Measurements from ENCODE around the gene GPC5. TPM values are rescaled to one million over a fixed set of nuclear protein-coding genes. Genes with fewer than 3 reads are reported as not detected.

The GPC5 gene
- total RNA-seq, 1 donor, result not detected

- no peak for DNase-seq (ENCODE audit: low read depth)
- no peak for TF ChIP-seq CTCF (IDR thresholded peaks at IDR 0.05; ENCODE audit: insufficient read depth, low read depth, low read length)
- no peak overlapping the region for H3K4me3 ChIP-seq (ENCODE audit: low read depth, low read length)
These were observed 798.3 kb downstream of the GPC5 start for GRCh38 chr13:92196591-92197256.

GRCh38 chr13:92197669-92198068, 799.2 kb downstream of the GPC5 start:
- H3K4me3 ChIP-seq (ENCODE audit: low read depth, low read length), result no peak overlapping the region
- peak; percentile 53 for DNase-seq (ENCODE audit: low read depth)
- no peak for TF ChIP-seq CTCF (IDR thresholded peaks at IDR 0.05; ENCODE audit: insufficient read depth, low read depth, low read length)

- no peak overlapping the region for H3K4me3 ChIP-seq (ENCODE audit: low read depth, low read length)
- DNase-seq (ENCODE audit: low read depth), result no peak
- no peak for TF ChIP-seq CTCF (IDR thresholded peaks at IDR 0.05; ENCODE audit: insufficient read depth, low read depth, low read length)
These were observed 820.2 kb downstream of the GPC5 start for GRCh38 chr13:92218615-92219014.

- no peak for TF ChIP-seq CTCF (IDR thresholded peaks at IDR 0.05; ENCODE audit: insufficient read depth, low read depth, low read length)
- H3K4me3 ChIP-seq (ENCODE audit: low read depth, low read length), result no peak overlapping the region
- DNase-seq (ENCODE audit: low read depth), result peak; percentile 22
These were observed 823.5 kb downstream of the GPC5 start for GRCh38 chr13:92221916-92222315.

- H3K4me3 ChIP-seq (ENCODE audit: low read depth, low read length), result no peak overlapping the region
- DNase-seq (ENCODE audit: low read depth), result peak; percentile 95
- no peak for TF ChIP-seq CTCF (IDR thresholded peaks at IDR 0.05; ENCODE audit: insufficient read depth, low read depth, low read length)
These were observed 825.8 kb downstream of the GPC5 start for GRCh38 chr13:92224052-92224821.

GRCh38 chr13:92224825-92225224, 826.4 kb downstream of the GPC5 start:
- DNase-seq (ENCODE audit: low read depth), result no peak
- H3K4me3 ChIP-seq (ENCODE audit: low read depth, low read length), result peak overlapping the region; percentile 9
- TF ChIP-seq CTCF (IDR thresholded peaks at IDR 0.05; ENCODE audit: insufficient read depth, low read depth, low read length), result no peak
